Prostate gland (tissue), 2 donors: ENCODE measurements around the gene TTC34.

Source experiments
- POLR2A ChIP-seq: fragments of 450-650 bp; IDR thresholded peaks from one replicate; pipeline ENCODE4 v1.6.1; 2016; ENCODE audit warnings: antibody characterized with exemption, mild to moderate bottlenecking
- POLR2AphosphoS5 ChIP-seq: sonication (generic); formaldehyde crosslinking; IDR thresholded peaks from one replicate; pipeline ENCODE4 v1.6.1; 2017; ENCODE audit warnings: antibody characterized with exemption
- TF ChIP-seq, protein P1 (sequence below), 4 experiments: fragments of 200-600 bp in 2 of 4; fragments of 450-650 bp in 2 of 4; sonication (generic) in 2 of 4; IDR thresholded peaks; 1 replicate in 3 of 4; 2 replicates in 1 of 4; pipeline ENCODE4 v1.5.1; 2016 to 2019; ENCODE audit warnings: antibody characterized with exemption in 4 of 4, mild to moderate bottlenecking in 2 of 4, moderate library complexity in 2 of 4

GRCh38 chr1:2791027-2791760 lies 10.3 kb downstream of the TTC34 start:
- TF ChIP-seq, protein P1, sequence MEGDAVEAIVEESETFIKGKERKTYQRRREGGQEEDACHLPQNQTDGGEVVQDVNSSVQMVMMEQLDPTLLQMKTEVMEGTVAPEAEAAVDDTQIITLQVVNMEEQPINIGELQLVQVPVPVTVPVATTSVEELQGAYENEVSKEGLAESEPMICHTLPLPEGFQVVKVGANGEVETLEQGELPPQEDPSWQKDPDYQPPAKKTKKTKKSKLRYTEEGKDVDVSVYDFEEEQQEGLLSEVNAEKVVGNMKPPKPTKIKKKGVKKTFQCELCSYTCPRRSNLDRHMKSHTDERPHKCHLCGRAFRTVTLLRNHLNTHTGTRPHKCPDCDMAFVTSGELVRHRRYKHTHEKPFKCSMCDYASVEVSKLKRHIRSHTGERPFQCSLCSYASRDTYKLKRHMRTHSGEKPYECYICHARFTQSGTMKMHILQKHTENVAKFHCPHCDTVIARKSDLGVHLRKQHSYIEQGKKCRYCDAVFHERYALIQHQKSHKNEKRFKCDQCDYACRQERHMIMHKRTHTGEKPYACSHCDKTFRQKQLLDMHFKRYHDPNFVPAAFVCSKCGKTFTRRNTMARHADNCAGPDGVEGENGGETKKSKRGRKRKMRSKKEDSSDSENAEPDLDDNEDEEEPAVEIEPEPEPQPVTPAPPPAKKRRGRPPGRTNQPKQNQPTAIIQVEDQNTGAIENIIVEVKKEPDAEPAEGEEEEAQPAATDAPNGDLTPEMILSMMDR (IDR thresholded peaks at IDR 0.05), result no peak
- TF ChIP-seq POLR2A (no peak), POLR2AphosphoS5 (no peak)
